Esophagus squamous epithelium (tissue), 5 donors: ENCODE data around the gene RNF103. TPM values are rescaled to one million over a fixed set of nuclear protein-coding genes. Genes with fewer than 3 reads are reported as not detected.

ENCODE experiments used
- DNase-seq: peaks from one replicate; lab custom pipeline; 2025; lab: John Stamatoyannopoulos, UW
- H3K27ac ChIP-seq, 4 donors: fragments of 200-600 bp; sonication (generic); one replicate each; pipeline ENCODE4 v1.5.1; 2016 to 2019; ENCODE audit warnings: mild to moderate bottlenecking in 1 of 4
- H3K27me3 ChIP-seq, 4 donors: fragments of 200-600 bp; sonication (generic); 1 replicate in 3 of 4; 2 replicates in 1 of 4; pipeline versions ENCODE4 v1.5.1 to v1.6.0; 2017 to 2021; ENCODE audit warnings: antibody characterized with exemption in 1 of 4
- H3K36me3 ChIP-seq, 3 donors: fragments of 200-600 bp; sonication (generic); one replicate each; pipeline ENCODE4 v1.5.1; 2016 to 2019
- H3K4me1 ChIP-seq, 3 donors: fragments of 200-600 bp; sonication (generic); one replicate each; pipeline ENCODE4 v1.5.1; 2017 to 2019
- H3K4me3 ChIP-seq, 4 donors: fragments of 200-600 bp; sonication (generic); 1 replicate in 3 of 4; 2 replicates in 1 of 4; pipeline ENCODE4 v1.5.1; 2016 to 2019; ENCODE audit warnings: mild to moderate bottlenecking in 2 of 4, moderate library complexity in 1 of 4
- H3K9me3 ChIP-seq, 3 donors: fragments of 200-600 bp; sonication (generic); one replicate each; pipeline ENCODE4 v1.5.1; 2016 to 2019
- CTCF ChIP-seq, 6 experiments: fragments of 450-650 bp in 4 of 6; fragments of 200-600 bp in 2 of 6; sonication (generic) in 2 of 6; IDR thresholded peaks; one replicate each; pipeline ENCODE4 v1.5.1; 2016 to 2019; ENCODE audit warnings: antibody characterized with exemption in 6 of 6, mild to moderate bottlenecking in 4 of 6, moderate library complexity in 4 of 6
- POLR2A ChIP-seq, 4 donors: fragments of 450-650 bp; IDR thresholded peaks; one replicate each; pipeline ENCODE4 v1.6.1; 2017; ENCODE audit warnings: antibody characterized with exemption in 4 of 4, mild to moderate bottlenecking in 4 of 4, moderate library complexity in 3 of 4
- WGBS, 2 donors: methylation state at CpG; one replicate each; pipeline ENCODE4 v1.1.5; 2018; 5-methylcytosine and 5-hydroxymethylcytosine counted together
- intact Hi-C: fragments of 100-400 bp; cut with DNase I; formaldehyde crosslinking; loops from one replicate; pipeline ENCODE4 v1.15.0; 2022
- total RNA-seq, 4 donors: library from RNA; depleted of rRNA; stranded (reverse); fragments of >200 nt; gene quantifications; one replicate each; pipeline ENCODE4 v1.1.0, GENCODE V29; 2016
- donor health status: DM: yes; HTN: yes; CAD: no.

Gene RNF103
- total RNA-seq, 4 donors from 2014 or later: 15.6 to 28.8 (median 18.8) TPM

GRCh38 chr2:86613515-86613914, 10.2 kb downstream of the RNF103 start:
- no peak overlapping the region for H3K4me3 ChIP-seq
- no peak for DNase-seq
- no peaks in the 10 kb centered on the region for H3K9me3 ChIP-seq
- H3K4me1 ChIP-seq: peaks cover 0 to 20% (median 0%) of the 10 kb centered on the region in 3 donors
- intact Hi-C loops: no loop called here
- WGBS, 2 donors: 84 to 85% methylated on average over 4 of the region's 4 CpGs
- TF ChIP-seq POLR2A (IDR thresholded peaks at IDR 0.05): no peak
- TF ChIP-seq CTCF (IDR thresholded peaks at IDR 0.05): no peak
- H3K27me3 ChIP-seq: no peaks in the 10 kb centered on the region
- peaks cover 0 to 99% (median 10%) of the 10 kb centered on the region in 3 donors for H3K36me3 ChIP-seq
- no peak overlapping the region for H3K27ac ChIP-seq

GRCh38 chr2:86610871-86611270, 12.8 kb downstream of the RNF103 start:
- no peaks in the 10 kb centered on the region for H3K4me1 ChIP-seq
- H3K9me3 ChIP-seq: no peaks in the 10 kb centered on the region
- intact Hi-C loops: no loop called here
- no peak overlapping the region for H3K27ac ChIP-seq
- H3K4me3 ChIP-seq: no peak overlapping the region
- no peaks in the 10 kb centered on the region for H3K27me3 ChIP-seq
- no peak for DNase-seq
- TF ChIP-seq POLR2A (IDR thresholded peaks at IDR 0.05) (no peak), CTCF (IDR thresholded peaks at IDR 0.05) (no peak)
- 75 to 77% methylated on average over 1 of the region's 1 CpG for WGBS, 2 donors
- peaks cover 0 to 99% (median 10%) of the 10 kb centered on the region in 3 donors for H3K36me3 ChIP-seq

GRCh38 chr2:86608832-86609410, 14.7 kb downstream of the RNF103 start:
- Histone ChIP-seq H3K27ac (no peak overlapping the region), H3K4me1 (no peaks in the 10 kb centered on the region), H3K36me3 (peaks cover 4 to 99% (median 5%) of the 10 kb centered on the region in 3 donors), H3K9me3 (no peaks in the 10 kb centered on the region), H3K4me3 (no peak overlapping the region), H3K27me3 (no peaks in the 10 kb centered on the region)
- TF ChIP-seq POLR2A (IDR thresholded peaks at IDR 0.05): no peak
- TF ChIP-seq CTCF (IDR thresholded peaks at IDR 0.05): no peak
- intact Hi-C loops: no loop called here
- DNase-seq: no peak
- 62 to 88% methylated on average over 2 of the region's 2 CpGs for WGBS, 2 donors

- DNase-seq: no peak
- H3K4me3 ChIP-seq: no peak overlapping the region
- TF ChIP-seq CTCF (IDR thresholded peaks at IDR 0.05) (no peak), POLR2A (IDR thresholded peaks at IDR 0.05) (no peak)
- intact Hi-C loops: no loop called here
- no peak overlapping the region for H3K27ac ChIP-seq
- no peaks in the 10 kb centered on the region for H3K9me3 ChIP-seq
- H3K4me1 ChIP-seq: peaks cover 0 to 5% (median 0%) of the 10 kb centered on the region in 3 donors
- no peaks in the 10 kb centered on the region for H3K27me3 ChIP-seq
- H3K36me3 ChIP-seq: peaks cover 0 to 61% (median 4%) of the 10 kb centered on the region in 3 donors
- 76 to 94% methylated on average over 4 of the region's 4 CpGs for WGBS, 2 donors
Measured at GRCh38 chr2:86603905-86604304, 19.8 kb downstream of the RNF103 start.

- no peak overlapping the region for H3K27ac ChIP-seq
- no peaks in the 10 kb centered on the region for H3K9me3 ChIP-seq
- 23 to 27% methylated on average over 2 of the region's 2 CpGs for WGBS, 2 donors
- intact Hi-C loops: no loop called here
- no peak for DNase-seq
- TF ChIP-seq POLR2A (IDR thresholded peaks at IDR 0.05) (no peak), CTCF (IDR thresholded peaks at IDR 0.05) (no peak)
- peaks cover 0 to 9% (median 0%) of the 10 kb centered on the region in 3 donors for H3K4me1 ChIP-seq
- no peaks in the 10 kb centered on the region for H3K27me3 ChIP-seq
- H3K4me3 ChIP-seq: no peak overlapping the region
- peaks cover 0 to 12% (median 0%) of the 10 kb centered on the region in 3 donors for H3K36me3 ChIP-seq
Measured at GRCh38 chr2:86598966-86599365, 24.7 kb downstream of the RNF103 start.
